Neutrophil (primary cell): ENCODE measurements around the gene PDZRN3.

ENCODE experiments used
- H3K27ac ChIP-seq: fragments of 200-600 bp; sonication (generic); 2 replicates; pipeline ENCODE4 v1.5.1; 2016; ENCODE audit warnings: mild to moderate bottlenecking, moderate library complexity
- H3K27me3 ChIP-seq: fragments of 200-600 bp; sonication (generic); 2 replicates; pipeline ENCODE4 v1.6.0; 2016; ENCODE audit warnings: mild to moderate bottlenecking
- H3K36me3 ChIP-seq: fragments of 200-600 bp; sonication (generic); 2 replicates; pipeline ENCODE4 v1.5.1; 2017
- H3K4me1 ChIP-seq, 2 experiments: fragments of 200-600 bp in 1 of 2; sonication (generic) in 1 of 2; 1 replicate in 1 of 2; 2 replicates in 1 of 2; pipeline versions ENCODE4 v1.5.1 to v1.6.1; 2013 to 2016; ENCODE audit warnings: low read depth in 1 of 2, low read length in 1 of 2, mild to moderate bottlenecking in 1 of 2, moderate library complexity in 1 of 2; ENCODE audit not compliant: control insufficient read depth in 1 of 2, insufficient read depth in 1 of 2
- H3K4me3 ChIP-seq, 2 experiments: fragments of 200-600 bp in 1 of 2; sonication (generic) in 1 of 2; 1 replicate in 1 of 2; 2 replicates in 1 of 2; pipeline ENCODE4 v1.5.1; 2013 to 2016; ENCODE audit warnings: low read depth in 1 of 2, low read length in 1 of 2, mild to moderate bottlenecking in 1 of 2, moderate library complexity in 1 of 2
- H3K9me3 ChIP-seq: fragments of 200-600 bp; sonication (generic); 2 replicates; pipeline ENCODE4 v1.5.1; 2016
- CTCF ChIP-seq: fragments of 200-600 bp; sonication (generic); IDR thresholded peaks from 2 replicates; pipeline ENCODE4 v1.5.1; 2016; ENCODE audit warnings: antibody characterized with exemption

Gene PDZRN3

GRCh38 chr3:73385568-73385967, 239.2 kb downstream of the PDZRN3 start:
- H3K27me3 ChIP-seq = no peaks in the 10 kb centered on the region
- no peak overlapping the region for H3K4me3 ChIP-seq
- H3K36me3 ChIP-seq = no peaks in the 10 kb centered on the region
- no peaks in the 10 kb centered on the region for H3K9me3 ChIP-seq
- no peaks in the 10 kb centered on the region for H3K4me1 ChIP-seq
- TF ChIP-seq CTCF = no peak
- no peak overlapping the region for H3K27ac ChIP-seq

- Histone ChIP-seq H3K27ac (no peak overlapping the region), H3K4me1 (no peaks in the 10 kb centered on the region), H3K4me3 (no peak overlapping the region), H3K9me3 (no peaks in the 10 kb centered on the region), H3K27me3 (no peaks in the 10 kb centered on the region), H3K36me3 (no peaks in the 10 kb centered on the region)
- no peak for TF ChIP-seq CTCF
These were observed 240.4 kb downstream of the PDZRN3 start for GRCh38 chr3:73384091-73384906.

GRCh38 chr3:73383470-73384049, 241.2 kb downstream of the PDZRN3 start:
- Histone ChIP-seq H3K4me3 (no peak overlapping the region), H3K9me3 (no peaks in the 10 kb centered on the region)
- TF ChIP-seq CTCF = no peak

GRCh38 chr3:73381551-73381950, 243.2 kb downstream of the PDZRN3 start:
- H3K4me1 ChIP-seq = no peaks in the 10 kb centered on the region
- no peaks in the 10 kb centered on the region for H3K36me3 ChIP-seq
- no peaks in the 10 kb centered on the region for H3K27me3 ChIP-seq
- no peaks in the 10 kb centered on the region for H3K9me3 ChIP-seq
- H3K4me3 ChIP-seq = no peak overlapping the region
- TF ChIP-seq CTCF = no peak
- H3K27ac ChIP-seq = no peak overlapping the region

More at GRCh38 chr3:73383470-73384049, 241.2 kb downstream of the PDZRN3 start:
- no peaks in the 10 kb centered on the region for H3K4me1 ChIP-seq
- H3K36me3 ChIP-seq = no peaks in the 10 kb centered on the region
- no peak overlapping the region for H3K27ac ChIP-seq
- H3K27me3 ChIP-seq = no peaks in the 10 kb centered on the region

GRCh38 chr3:73380735-73381532, 243.8 kb downstream of the PDZRN3 start:
- H3K27ac ChIP-seq = no peak overlapping the region
- H3K27me3 ChIP-seq = no peaks in the 10 kb centered on the region
- H3K4me1 ChIP-seq = no peaks in the 10 kb centered on the region
- no peaks in the 10 kb centered on the region for H3K36me3 ChIP-seq
- no peaks in the 10 kb centered on the region for H3K9me3 ChIP-seq
- no peak for TF ChIP-seq CTCF
- H3K4me3 ChIP-seq = no peak overlapping the region
